Mesothelial cell of epicardium (in vitro differentiated cells): Measurements from ENCODE around the gene RRM1. TPM values are rescaled to one million over a fixed set of nuclear protein-coding genes. Genes with fewer than 3 reads are reported as not detected.
A peak's percentile ranks its signal among the peaks of the same experiment; 100 is the strongest.
"Not testable (repeated sequence)": the region's sequence is repeated elsewhere in the genome, so short reads cannot be mapped to it uniquely, and the experiment has no call there.

ENCODE experiments used
- DNase-seq, 2 experiments: peaks; one replicate each; pipeline ENCODE4 v3.0.0; 2021; ENCODE audit warnings: low spot score in 2 of 2; ENCODE audit not compliant: unreplicated experiment in 2 of 2
- H3K27ac Mint-ChIP-seq: 2 replicates; pipeline ENCODE4 v1.8.0; 2021; ENCODE audit warnings: mixed read lengths
- H3K27me3 Mint-ChIP-seq: 2 replicates; pipeline ENCODE4 v1.8.0; 2021; ENCODE audit warnings: low read depth, mixed read lengths
- H3K36me3 Mint-ChIP-seq: 2 replicates; pipeline ENCODE4 v1.8.0; 2021; ENCODE audit warnings: mixed read lengths
- H3K4me1 Mint-ChIP-seq: 2 replicates; pipeline ENCODE4 v1.8.0; 2021; ENCODE audit warnings: mixed read lengths
- H3K4me3 Mint-ChIP-seq: 2 replicates; pipeline ENCODE4 v1.8.0; 2021; ENCODE audit warnings: mild to moderate bottlenecking, moderate library complexity, mixed read lengths
- H3K9me3 Mint-ChIP-seq: 2 replicates; pipeline ENCODE4 v1.8.0; 2021; ENCODE audit warnings: mixed read lengths
- CTCF ChIP-seq: fragments of 200-600 bp; sonication (generic); IDR thresholded peaks from one replicate; pipeline ENCODE4 v1.5.0; 2021; ENCODE audit warnings: antibody characterized with exemption; ENCODE audit not compliant: unreplicated experiment
- total RNA-seq: library from RNA; stranded (reverse); gene quantifications from 3 replicates; pipeline ENCODE4 v1.2.1, GENCODE V29; 2021

RRM1 gene
- total RNA-seq, 1 donor from 2014 or later: 58.6 TPM

GRCh38 chr11:4125141-4125540 lies 30.5 kb downstream of the RRM1 start:
- Mint-ChIP-seq H3K36me3 (peaks cover 57% of the 10 kb centered on the region), H3K4me3 (no peak overlapping the region), H3K27ac (no peak overlapping the region), H3K9me3 (no peaks in the 10 kb centered on the region), H3K27me3 (no peaks in the 10 kb centered on the region), H3K4me1 (peaks cover 16% of the 10 kb centered on the region)
- DNase-seq: no peak
- no peak for TF ChIP-seq CTCF

DNA sequence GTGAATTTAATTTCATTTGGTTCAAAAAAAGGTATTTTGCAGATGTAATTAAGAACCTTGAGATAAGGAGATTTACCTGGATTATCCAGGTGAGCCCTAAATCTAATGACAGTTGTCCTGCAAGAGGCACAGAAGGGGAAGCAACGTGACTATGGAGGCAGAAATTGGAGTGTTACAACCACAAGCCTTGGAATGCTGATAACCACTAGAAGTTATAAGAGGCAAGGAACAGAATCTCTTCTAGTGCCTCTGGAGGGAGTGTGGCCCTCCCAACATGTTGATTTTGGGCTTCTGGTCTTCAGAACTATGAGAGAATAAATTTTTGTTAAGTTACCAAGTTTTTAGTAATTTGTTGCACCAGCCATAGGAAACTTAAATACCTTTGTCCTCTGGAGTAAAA lies 32.8 kb downstream of the RRM1 start:
- Mint-ChIP-seq H3K36me3 (peaks cover 40% of the 10 kb centered on the region), H3K4me1 (peaks cover 16% of the 10 kb centered on the region), H3K27me3 (no peaks in the 10 kb centered on the region)

GRCh38 chr11:4130219-4130618 lies 35.6 kb downstream of the RRM1 start:
- not testable (repeated sequence) for H3K27ac Mint-ChIP-seq, H3K27me3 Mint-ChIP-seq, DNase-seq, H3K9me3 Mint-ChIP-seq, H3K4me3 Mint-ChIP-seq
- peaks cover 27% of the 10 kb centered on the region for H3K36me3 Mint-ChIP-seq
- peaks cover 18% of the 10 kb centered on the region for H3K4me1 Mint-ChIP-seq

More for the DNA sequence above, 32.8 kb downstream of the RRM1 start:
- no peak for DNase-seq
- no peak overlapping the region for H3K4me3 Mint-ChIP-seq
- TF ChIP-seq CTCF: no peak
- H3K27ac Mint-ChIP-seq: no peak overlapping the region
- no peaks in the 10 kb centered on the region for H3K9me3 Mint-ChIP-seq

DNA sequence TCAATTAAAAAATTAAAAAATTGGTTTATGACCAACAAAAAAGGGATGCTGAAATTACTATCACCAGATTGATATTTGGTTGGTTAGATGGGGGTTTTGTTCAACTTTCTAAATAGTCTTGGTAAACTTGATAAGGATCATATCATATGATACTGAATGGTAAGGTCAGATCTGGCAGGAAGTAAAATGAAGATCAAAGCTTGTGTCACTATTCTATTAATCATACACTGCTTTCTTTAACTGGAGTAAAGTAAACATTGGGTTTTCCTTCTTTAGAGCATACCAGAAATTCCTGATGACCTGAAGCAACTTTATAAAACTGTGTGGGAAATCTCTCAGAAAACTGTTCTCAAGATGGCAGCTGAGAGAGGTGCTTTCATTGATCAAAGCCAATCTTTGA lies 40.2 kb downstream of the RRM1 start:
- H3K4me3 Mint-ChIP-seq: no peak overlapping the region
- peak overlapping the region; percentile 91 for H3K27ac Mint-ChIP-seq
- no peak for TF ChIP-seq CTCF
- H3K4me1 Mint-ChIP-seq: peaks cover 21% of the 10 kb centered on the region
- DNase-seq: no peak
- H3K36me3 Mint-ChIP-seq: peaks cover 36% of the 10 kb centered on the region
- no peaks in the 10 kb centered on the region for H3K27me3 Mint-ChIP-seq
- H3K9me3 Mint-ChIP-seq: peaks cover 16% of the 10 kb centered on the region

DNA sequence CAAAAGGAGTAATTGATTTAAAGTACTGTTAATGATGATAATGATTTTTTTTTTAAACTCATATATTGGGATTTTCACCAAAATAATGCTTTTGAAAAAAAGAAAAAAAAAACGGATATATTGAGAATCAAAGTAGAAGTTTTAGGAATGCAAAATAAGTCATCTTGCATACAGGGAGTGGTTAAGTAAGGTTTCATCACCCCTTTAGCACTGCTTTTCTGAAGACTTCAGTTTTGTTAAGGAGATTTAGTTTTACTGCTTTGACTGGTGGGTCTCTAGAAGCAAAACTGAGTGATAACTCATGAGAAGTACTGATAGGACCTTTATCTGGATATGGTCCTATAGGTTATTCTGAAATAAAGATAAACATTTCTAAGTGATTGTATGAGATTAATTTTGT lies 43.9 kb downstream of the RRM1 start:
- Mint-ChIP-seq H3K4me1 (peaks cover 19% of the 10 kb centered on the region), H3K9me3 (peaks cover 36% of the 10 kb centered on the region)

GRCh38 chr11:4140067-4140636 lies 45.6 kb downstream of the RRM1 start:
- Mint-ChIP-seq H3K4me1 (peaks cover 7% of the 10 kb centered on the region), H3K4me3 (no peak overlapping the region), H3K9me3 (peaks cover 36% of the 10 kb centered on the region), H3K27me3 (no peaks in the 10 kb centered on the region), H3K36me3 (peaks cover 64% of the 10 kb centered on the region), H3K27ac (no peak overlapping the region)
- no peak for TF ChIP-seq CTCF
- DNase-seq: no peak

More for the DNA sequence above, 43.9 kb downstream of the RRM1 start:
- no peak for TF ChIP-seq CTCF
- Mint-ChIP-seq H3K27me3 (no peaks in the 10 kb centered on the region), H3K27ac (no peak overlapping the region), H3K4me3 (no peak overlapping the region), H3K36me3 (peaks cover 63% of the 10 kb centered on the region)
- DNase-seq: no peak
